SK-N-SH (cell line): ENCODE data around the gene SFI1. TPM values are rescaled to one million over a fixed set of nuclear protein-coding genes. Genes with fewer than 3 reads are reported as not detected.

Experiments used
- CTCF ChIA-PET: fragments of 300-600, 350-600 bp; formaldehyde crosslinking; extraction: SDS; loops from one replicate; lab custom pipeline; 2021; lab: Yijun Ruan, JAX
- POLR2A ChIA-PET: fragments of 350-600 bp; sonication (Branson Sonifier 250); formaldehyde crosslinking; extraction: SDS; loops from one replicate; lab custom pipeline; 2020; ENCODE audit warnings: antibody characterized with exemption, inconsistent platforms; lab: Yijun Ruan, JAX
- DNase-seq: peaks from one replicate; pipeline ENCODE4 v3.0.0; 2012
- H2AFZ ChIP-seq: fragments of 200-600 bp; sonication (generic); 2 replicates; pipeline ENCODE4 v1.8.1; 2016; ENCODE audit warnings: antibody characterized with exemption, mild to moderate bottlenecking, low read depth
- H3F3A ChIP-seq: fragments of 200-600 bp; sonication (generic); replicated peaks from 2 replicates; pipeline ENCODE3; 2016; ENCODE audit warnings: antibody characterized with exemption, mild to moderate bottlenecking; ENCODE audit not compliant: insufficient read depth
- H3K27ac ChIP-seq, 2 experiments: fragments of 200-500 bp in 1 of 2; fragments of 200-600 bp in 1 of 2; sonication (Bioruptor generic) in 1 of 2; sonication (generic), shearing (Covaris generic) in 1 of 2; 2 replicates each; pipeline versions ENCODE4 v1.5.1 to v1.6.1; 2014 to 2016; ENCODE audit warnings: low read depth in 2 of 2, inconsistent platforms in 1 of 2, low read length in 1 of 2, mild to moderate bottlenecking in 1 of 2, mixed read lengths in 1 of 2
- H3K27me3 ChIP-seq: fragments of 200-600 bp; sonication (generic), shearing (Covaris generic); 2 replicates; pipeline ENCODE4 v1.6.1; 2016; ENCODE audit warnings: mixed run types; ENCODE audit not compliant: insufficient read depth
- H3K36me3 ChIP-seq, 2 experiments: fragments of 200-500 bp in 1 of 2; fragments of 200-600 bp in 1 of 2; sonication (Bioruptor generic) in 1 of 2; sonication (generic) in 1 of 2; replicated peaks in 1 of 2; 2 replicates each; pipeline versions ENCODE3 to v1.5.1; 2014 to 2016; ENCODE audit warnings: low read length in 1 of 2, mild to moderate bottlenecking in 1 of 2; ENCODE audit not compliant: insufficient read depth in 2 of 2, control insufficient read depth in 1 of 2
- H3K4me1 ChIP-seq, 2 experiments: fragments of 200-500 bp in 1 of 2; fragments of 200-600 bp in 1 of 2; sonication (Bioruptor generic) in 1 of 2; sonication (generic), shearing (Covaris generic) in 1 of 2; 2 replicates each; pipeline versions ENCODE4 v1.5.1 to v1.6.1; 2014 to 2016; ENCODE audit warnings: low read depth in 1 of 2, low read length in 1 of 2, mixed run types in 1 of 2; ENCODE audit not compliant: insufficient read depth in 2 of 2, control insufficient read depth in 1 of 2
- H3K4me2 ChIP-seq: fragments of 200-600 bp; sonication (generic), shearing (Covaris generic); 2 replicates; pipeline ENCODE4 v1.6.1; 2017; ENCODE audit warnings: mixed run types
- H3K4me3 ChIP-seq, 2 experiments: fragments of 200-500 bp in 1 of 2; fragments of 200-600 bp in 1 of 2; sonication (Bioruptor generic) in 1 of 2; sonication (generic), shearing (Covaris generic) in 1 of 2; 2 replicates each; pipeline versions ENCODE4 v1.5.1 to v1.8.1; 2014 to 2016; ENCODE audit warnings: low read depth in 2 of 2, inconsistent platforms in 1 of 2, low read length in 1 of 2, mild to moderate bottlenecking in 1 of 2, mixed read lengths in 1 of 2, moderate library complexity in 1 of 2
- H3K79me2 ChIP-seq: fragments of 200-600 bp; sonication (generic); 2 replicates; pipeline ENCODE4 v1.8.1; 2017; ENCODE audit warnings: mild to moderate bottlenecking; ENCODE audit not compliant: insufficient read depth
- H3K9ac ChIP-seq: fragments of 200-600 bp; sonication (generic); 2 replicates; pipeline ENCODE4 v1.6.1; 2017; ENCODE audit warnings: mixed run types
- H3K9me2 ChIP-seq: fragments of 200-600 bp; sonication (generic); 2 replicates; pipeline ENCODE4 v1.6.1; 2017; ENCODE audit warnings: mixed run types
- H3K9me3 ChIP-seq: fragments of 200-600 bp; sonication (generic); 2 replicates; pipeline ENCODE4 v1.6.1; 2017; ENCODE audit warnings: mixed run types, mild to moderate bottlenecking, moderate library complexity
- H4K20me1 ChIP-seq: fragments of 200-600 bp; sonication (generic); 2 replicates; pipeline ENCODE4 v1.6.1; 2017; ENCODE audit warnings: mild to moderate bottlenecking, mixed run types; ENCODE audit not compliant: insufficient read depth
- CHD2 ChIP-seq: fragments of 150-350 bp; IDR thresholded peaks from 2 replicates; pipeline ENCODE4 v1.6.1; 2018; ENCODE audit warnings: low read length; ENCODE audit not compliant: partially characterized antibody
- EZH2phosphoT487 ChIP-seq: fragments of 200-600 bp; sonication (generic); IDR thresholded peaks from 2 replicates; pipeline ENCODE4 v1.6.1; 2017; ENCODE audit warnings: low read depth, mixed run types, mild to moderate bottlenecking, antibody characterized with exemption, moderate library complexity, borderline replicate concordance
- FOSL2 ChIP-seq: IDR thresholded peaks from 2 replicates; pipeline ENCODE4 v1.4.0; 2012; ENCODE audit warnings: low read depth, mild to moderate bottlenecking, moderate library complexity, borderline replicate concordance
- JUND ChIP-seq: IDR thresholded peaks from 2 replicates; pipeline ENCODE4 v1.4.0; 2012
- MEF2A ChIP-seq: IDR thresholded peaks from 2 replicates; pipeline ENCODE4 v1.4.0; 2012; ENCODE audit warnings: low read depth, borderline replicate concordance
- MXI1 ChIP-seq: IDR thresholded peaks from 2 replicates; pipeline ENCODE4 v1.6.1; 2012; ENCODE audit warnings: mild to moderate bottlenecking, low read depth, low read length, improper control_type of control experiment
- NFIC ChIP-seq: IDR thresholded peaks from 2 replicates; pipeline ENCODE4 v1.4.0; 2012; ENCODE audit warnings: borderline replicate concordance
- PBX3 ChIP-seq: IDR thresholded peaks from 2 replicates; pipeline ENCODE4; 2012
- POLR2AphosphoS5 ChIP-seq: IDR thresholded peaks from 2 replicates; pipeline ENCODE4 v1.6.1; 2012; ENCODE audit warnings: low read depth, low read length
- RAD21 ChIP-seq: IDR thresholded peaks from 2 replicates; pipeline ENCODE4 v1.6.1; 2012; ENCODE audit warnings: mild to moderate bottlenecking, low read length
- RCOR1 ChIP-seq: fragments of 150-350 bp; IDR thresholded peaks from 2 replicates; pipeline ENCODE4 v1.6.1; 2017; ENCODE audit warnings: antibody characterized with exemption, low read length
- REST ChIP-seq: IDR thresholded peaks from 2 replicates; pipeline ENCODE4 v1.6.1; 2012; ENCODE audit warnings: mild to moderate bottlenecking, low read depth, low read length, moderate library complexity
- RFX5 ChIP-seq: IDR thresholded peaks from 2 replicates; pipeline ENCODE4 v1.6.1; 2012; ENCODE audit warnings: mild to moderate bottlenecking, improper control_type of control experiment, low read length
- SMC3 ChIP-seq: IDR thresholded peaks from 2 replicates; pipeline ENCODE4 v1.6.1; 2012; ENCODE audit warnings: low read depth, low read length, improper control_type of control experiment
- ZBTB33 ChIP-seq: IDR thresholded peaks from 2 replicates; pipeline ENCODE4 v1.4.0; 2012; ENCODE audit warnings: low read depth, borderline replicate concordance
- WGBS: methylation state at CpG from one replicate; pipeline ENCODE4 v1.1.6; 2017; ENCODE audit warnings: low lambda C conversion rate; 5-methylcytosine and 5-hydroxymethylcytosine counted together
- polyA plus RNA-seq, 3 experiments: library from polyadenylated mRNA; depleted of rRNA; stranded (reverse); fragments of >200 nt; gene quantifications; 2 replicates each; pipeline ENCODE4 v1.2.3, GENCODE V29; 2012

Gene SFI1
- polyA plus RNA-seq, 1 of the 3 experiments (the other 2 are of a cell fraction) = 24.7 TPM

GRCh38 chr22:31652911-31653684 is 156.8 kb downstream of the SFI1 start:
- Histone ChIP-seq H4K20me1 (peaks cover 10% of the 10 kb centered on the region; the same call in 1 of the 2 replicates), H2AFZ (no peak overlapping the region), H3K4me2 (no peak overlapping the region), H3K9ac (no peak overlapping the region), H3K9me2 (no peaks in the 10 kb centered on the region), H3K27me3 (no peaks in the 10 kb centered on the region), H3K9me3 (no peaks in the 10 kb centered on the region), H3K4me1 (no peaks in the 10 kb centered on the region; a peak in 1 of 4 replicates), H3K27ac (no peak overlapping the region), H3K79me2 (peaks cover 84% of the 10 kb centered on the region), H3K36me3 (peaks cover 0 to under 1% of the 10 kb centered on the region in 2 experiments), H3F3A (peaks cover 5% of the 10 kb centered on the region), H3K4me3 (no peak overlapping the region)
- TF ChIP-seq RAD21 = no peak
- no peak for TF ChIP-seq NFIC
- no peak for TF ChIP-seq RFX5
- no peak for TF ChIP-seq MEF2A
- TF ChIP-seq MXI1 = no peak
- TF ChIP-seq RCOR1 = no peak
- TF ChIP-seq EZH2phosphoT487 = no peak
- TF ChIP-seq REST = no peak
- TF ChIP-seq SMC3 = no peak
- TF ChIP-seq FOSL2 = no peak
- TF ChIP-seq POLR2AphosphoS5 = no peak
- no peak for TF ChIP-seq ZBTB33
- no peak for TF ChIP-seq PBX3
- no peak for TF ChIP-seq JUND
- TF ChIP-seq CHD2 = no peak
- ChIA-PET POLR2A (no interaction called here), CTCF (interaction anchor here (1.0 kb wide), 1 partner anchor 317 kb away, joined by 3 read pairs; no protein-coding TSS in a partner anchor)
- DNase-seq = no peak
- WGBS = 90% methylated on average over 9 of the region's 9 CpGs
